Activated CD8-positive, alpha-beta memory T cell treated with anti-CD3 and anti-CD28 coated beads, Interleukin-2, amount 50 U/mL, for 1 hour (primary cell): ENCODE measurements around the gene NFIL3.

ENCODE experiments used
- DNase-seq: peaks from one replicate; pipeline ENCODE4 v3.0.0-alpha.2; 2020; ENCODE audit errors: extremely low read depth

Gene NFIL3

GRCh38 chr9:91359734-91360470, 63.7 kb downstream of the NFIL3 start:
- no peak for DNase-seq

GRCh38 chr9:91359083-91359482, 64.5 kb downstream of the NFIL3 start:
- DNase-seq, result no peak
